ENCODE measurements around the gene TSPOAP1.

Gene TSPOAP1

GRCh38 chr17:58328195-58329034 lies at the start of gene TSPOAP1:
TSS of gene TSPOAP1 (minus strand) at chr17:58328795. CDS start at chr17:58327920, 875 bp downstream.
- DNase-seq, result no peak

- no peak for DNase-seq
Measured at GRCh38 chr17:58377661-58378060, 49.1 kb upstream of the TSPOAP1 start.

- no peak for DNase-seq
Measured at GRCh38 chr17:58377093-58377601, 48.6 kb upstream of the TSPOAP1 start.

GRCh38 chr17:58376472-58377000 lies 47.9 kb upstream of the TSPOAP1 start:
- DNase-seq, result no peak

- DNase-seq, result no peak
Measured at GRCh38 chr17:58375811-58376210, 47.2 kb upstream of the TSPOAP1 start.

GRCh38 chr17:58375256-58375655 lies 46.7 kb upstream of the TSPOAP1 start:
- DNase-seq, result no peak

DNA sequence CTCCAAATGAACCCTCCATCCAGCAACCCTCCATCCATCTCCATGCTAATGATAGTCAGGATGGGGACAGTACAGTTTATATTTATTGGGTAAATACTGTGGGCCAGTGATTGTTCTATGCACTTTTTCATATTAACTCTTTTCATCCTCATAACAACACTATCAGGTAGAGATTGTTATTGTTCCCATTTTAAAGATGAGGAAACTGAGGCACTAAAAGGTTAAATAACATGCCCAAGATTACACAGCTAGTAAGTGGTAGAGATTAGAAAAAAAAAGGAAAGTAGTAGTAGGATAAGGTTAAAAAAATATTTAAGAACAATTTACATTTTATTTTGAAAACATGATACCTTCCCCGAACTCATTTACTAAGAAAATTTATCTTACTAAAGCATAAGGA lies 45.3 kb upstream of the TSPOAP1 start:
- DNase-seq, result no peak

GRCh38 chr17:58373003-58373402 lies 44.4 kb upstream of the TSPOAP1 start:
- no peak for DNase-seq

DNA sequence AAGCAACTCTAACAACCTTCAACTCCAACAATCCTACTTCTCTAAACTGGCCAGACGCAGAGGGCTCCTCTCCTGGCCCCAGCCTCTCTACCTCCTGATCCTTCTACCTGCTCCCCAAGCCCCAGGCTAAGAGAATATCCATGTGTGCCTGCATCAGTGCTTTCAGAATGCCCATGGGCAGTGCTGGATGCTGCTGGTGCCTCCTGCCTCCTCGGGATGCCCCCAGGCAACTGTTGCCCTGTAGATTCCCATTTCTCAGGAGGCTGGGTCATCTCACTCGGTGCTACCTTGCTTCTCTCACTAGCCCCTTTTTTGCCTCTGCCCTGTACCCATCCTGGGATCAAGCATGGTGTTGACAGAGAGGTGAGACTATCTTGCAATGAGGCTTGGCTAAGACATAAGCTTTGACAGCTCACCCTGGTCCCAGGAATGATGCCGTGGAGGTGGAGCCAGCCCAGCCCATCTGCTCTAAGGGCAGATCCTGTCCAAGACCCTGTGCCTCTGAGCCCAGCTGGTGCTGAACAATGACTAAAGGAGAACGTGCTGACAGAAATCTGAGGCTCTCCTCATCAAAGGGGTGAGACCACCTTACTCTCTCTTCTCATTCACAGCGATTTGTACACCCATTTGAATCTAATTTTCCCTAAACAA lies 42.8 kb upstream of the TSPOAP1 start:
- no peak for DNase-seq

DNA sequence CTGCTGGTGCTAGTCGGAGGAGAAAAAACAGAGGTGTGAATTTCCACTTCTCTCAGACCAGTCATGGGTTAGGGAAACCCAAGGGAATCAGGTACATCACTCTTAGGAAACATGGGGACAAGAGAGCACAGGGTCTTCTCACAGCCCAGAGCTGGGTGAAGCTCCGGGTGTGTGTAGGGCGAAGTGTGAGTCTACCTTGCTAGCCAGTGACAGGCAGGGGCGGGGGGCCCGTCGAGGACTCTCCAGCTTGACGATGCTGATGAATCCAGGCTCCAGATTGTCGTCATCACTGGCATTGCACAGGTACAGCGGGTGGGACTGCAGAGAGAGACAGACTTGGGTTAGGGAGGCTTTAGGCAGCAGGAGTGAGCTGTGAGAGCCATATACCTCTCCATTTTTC lies 42.1 kb upstream of the TSPOAP1 start:
- no peak for DNase-seq

DNA sequence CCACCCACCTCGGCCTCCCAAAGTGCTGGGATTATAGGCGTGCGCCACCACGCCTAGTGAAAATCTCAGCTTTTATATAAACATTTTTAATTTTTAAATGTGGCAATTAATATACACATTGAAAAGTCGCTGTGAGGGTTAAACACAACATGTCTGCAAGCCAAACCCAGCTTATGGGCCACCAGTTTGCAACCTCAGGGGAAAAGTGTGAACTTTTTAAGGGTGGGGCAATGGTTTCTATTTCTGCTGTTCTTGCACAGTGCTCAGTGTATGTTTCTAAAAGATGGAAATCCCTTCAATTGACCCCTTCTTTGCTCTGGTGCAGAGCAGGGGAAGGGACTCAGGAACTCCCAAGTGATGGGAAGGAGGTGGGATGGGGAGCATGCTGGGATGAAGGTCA lies 41.7 kb upstream of the TSPOAP1 start:
- no peak for DNase-seq

- DNase-seq, result no peak
Measured at GRCh38 chr17:58369214-58370031, 40.8 kb upstream of the TSPOAP1 start.

GRCh38 chr17:58368860-58369213 lies 40.2 kb upstream of the TSPOAP1 start:
- no peak for DNase-seq

GRCh38 chr17:58367461-58367860 lies 38.9 kb upstream of the TSPOAP1 start:
- no peak for DNase-seq

- DNase-seq, result no peak
Measured at GRCh38 chr17:58365980-58366595, 37.5 kb upstream of the TSPOAP1 start.

GRCh38 chr17:58365185-58365979 lies 36.8 kb upstream of the TSPOAP1 start:
- DNase-seq, result no peak

- DNase-seq, result no peak
Measured at GRCh38 chr17:58364270-58364942, 35.8 kb upstream of the TSPOAP1 start.

DNA sequence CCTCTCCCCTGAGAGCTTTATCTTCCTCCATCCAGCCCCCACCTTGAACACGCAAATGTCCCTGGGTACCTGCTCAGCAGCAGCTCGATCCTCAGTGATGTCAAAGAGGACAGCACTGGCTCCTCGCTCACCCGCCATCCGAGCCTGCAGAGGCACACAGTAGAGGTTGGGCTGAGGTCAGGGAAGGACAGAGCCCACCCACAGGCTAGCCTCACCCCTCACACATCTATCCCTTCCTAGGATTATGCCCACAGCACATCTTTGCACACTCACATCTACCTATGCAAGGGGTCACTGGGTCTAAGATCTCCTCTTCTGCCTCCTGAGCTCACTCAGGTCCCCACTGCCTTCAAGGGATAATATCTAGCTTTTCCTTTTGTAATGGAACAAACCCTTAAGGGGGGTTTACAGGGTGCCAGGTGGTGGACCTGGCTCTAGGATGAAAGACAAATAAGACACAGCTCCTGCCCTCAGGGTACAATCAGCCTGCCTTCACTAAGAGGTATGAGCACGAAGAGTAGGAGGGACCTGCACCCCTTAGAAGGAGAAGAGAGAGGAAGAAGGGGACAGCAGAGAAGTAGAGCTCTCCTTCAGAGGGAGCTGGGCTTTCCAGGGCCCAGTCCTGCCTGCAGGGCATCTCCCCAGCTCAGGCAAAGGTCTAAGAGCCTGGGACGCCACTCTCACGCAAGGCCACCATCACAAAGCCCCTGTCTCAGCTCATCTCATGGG lies 35.0 kb upstream of the TSPOAP1 start:
- no peak for DNase-seq

DNA sequence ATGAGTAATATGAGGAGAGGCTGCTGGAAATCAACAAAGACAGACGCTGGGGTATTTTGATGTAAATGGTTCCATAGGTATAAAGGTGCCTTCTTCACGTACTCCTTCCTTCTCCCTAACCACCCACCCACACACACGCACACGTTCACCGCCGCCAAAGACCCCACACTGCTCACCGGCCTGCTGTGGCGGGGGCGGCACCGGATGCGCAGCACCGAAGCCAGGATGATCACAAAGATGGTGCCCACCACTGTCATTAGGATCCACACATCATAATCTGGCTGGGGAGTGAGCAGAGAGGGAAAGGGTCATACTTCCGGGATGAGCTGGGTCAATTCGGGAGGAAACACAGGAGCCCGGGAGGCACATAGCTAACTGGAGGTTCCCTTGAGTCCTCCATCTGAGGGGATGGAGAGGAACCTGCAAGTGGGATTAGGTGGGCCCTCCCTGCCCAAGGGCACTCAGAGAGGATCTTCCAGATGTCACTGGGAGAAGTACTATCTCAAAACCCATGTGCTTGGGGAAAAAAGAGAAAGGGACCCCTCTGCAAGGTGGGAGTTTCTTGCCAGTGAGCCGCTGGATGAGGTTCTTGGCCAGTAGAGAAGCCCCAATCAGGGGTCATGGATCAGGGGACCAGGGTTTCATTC lies 33.9 kb upstream of the TSPOAP1 start:
- no peak for DNase-seq
